NT2/D1 (cell line): ENCODE results near the gene ARHGAP8.

Source experiments
- SUZ12 ChIP-seq: IDR thresholded peaks from 2 replicates; pipeline ENCODE4 v1.6.1; 2011; ENCODE audit not compliant: insufficient read length, insufficient read depth; ENCODE audit errors: extremely low read depth
- YY1 ChIP-seq: IDR thresholded peaks from 2 replicates; pipeline ENCODE4 v1.6.1; 2011; ENCODE audit not compliant: insufficient read length, insufficient read depth
- ZNF274 ChIP-seq: IDR thresholded peaks from 2 replicates; pipeline ENCODE4 v1.6.1; 2011; ENCODE audit warnings: mild to moderate bottlenecking, low read depth, low read length

GRCh38 chr22:44793106-44793505 lies 40.7 kb downstream of the ARHGAP8 start:
- TF ChIP-seq YY1 (no peak), SUZ12 (no peak), ZNF274 (no peak)
